GM13977 (cell line): Measurements from ENCODE around the gene ULK1.

Experiments used
- DNase-seq: peaks from one replicate; pipeline ENCODE4 v3.0.0; 2012; ENCODE audit warnings: low spot score
- in situ Hi-C: fragments of 300-500 bp; cut with MboI; formaldehyde crosslinking; loops from one replicate; pipeline ENCODE4 v1.12.0; 2022; ENCODE audit warnings: low sequenced_read_pairs, low pct_unique_long_range_greater_than_20kb, mixed read lengths, inconsistent platforms; ENCODE audit not compliant: unreplicated experiment
- TF ChIP-seq, protein P1 (sequence below): IDR thresholded peaks from 2 replicates; pipeline ENCODE4 v1.5.1; 2012; ENCODE audit warnings: mild to moderate bottlenecking, control low read depth; ENCODE audit not compliant: insufficient read depth; ENCODE audit errors: extremely low read depth, missing control alignments

Gene ULK1

DNA sequence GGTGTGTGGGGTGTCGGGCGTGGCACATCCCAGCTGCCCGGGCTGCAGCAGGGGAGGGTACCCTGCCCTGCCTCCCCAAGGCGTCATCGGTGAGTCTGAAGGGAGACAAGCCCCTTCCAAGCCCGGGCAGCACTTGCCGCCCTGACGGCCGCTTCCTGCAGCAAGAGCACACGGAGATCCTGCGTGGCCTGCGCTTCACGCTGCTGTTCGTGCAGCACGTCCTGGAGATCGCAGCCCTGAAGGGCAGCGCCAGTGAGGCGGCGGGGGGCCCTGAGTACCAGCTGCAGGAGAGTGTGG is 24.6 kb downstream of the ULK1 start:
- in situ Hi-C loops, result no loop called here
- TF ChIP-seq, protein P1, sequence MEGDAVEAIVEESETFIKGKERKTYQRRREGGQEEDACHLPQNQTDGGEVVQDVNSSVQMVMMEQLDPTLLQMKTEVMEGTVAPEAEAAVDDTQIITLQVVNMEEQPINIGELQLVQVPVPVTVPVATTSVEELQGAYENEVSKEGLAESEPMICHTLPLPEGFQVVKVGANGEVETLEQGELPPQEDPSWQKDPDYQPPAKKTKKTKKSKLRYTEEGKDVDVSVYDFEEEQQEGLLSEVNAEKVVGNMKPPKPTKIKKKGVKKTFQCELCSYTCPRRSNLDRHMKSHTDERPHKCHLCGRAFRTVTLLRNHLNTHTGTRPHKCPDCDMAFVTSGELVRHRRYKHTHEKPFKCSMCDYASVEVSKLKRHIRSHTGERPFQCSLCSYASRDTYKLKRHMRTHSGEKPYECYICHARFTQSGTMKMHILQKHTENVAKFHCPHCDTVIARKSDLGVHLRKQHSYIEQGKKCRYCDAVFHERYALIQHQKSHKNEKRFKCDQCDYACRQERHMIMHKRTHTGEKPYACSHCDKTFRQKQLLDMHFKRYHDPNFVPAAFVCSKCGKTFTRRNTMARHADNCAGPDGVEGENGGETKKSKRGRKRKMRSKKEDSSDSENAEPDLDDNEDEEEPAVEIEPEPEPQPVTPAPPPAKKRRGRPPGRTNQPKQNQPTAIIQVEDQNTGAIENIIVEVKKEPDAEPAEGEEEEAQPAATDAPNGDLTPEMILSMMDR, result no peak

DNA sequence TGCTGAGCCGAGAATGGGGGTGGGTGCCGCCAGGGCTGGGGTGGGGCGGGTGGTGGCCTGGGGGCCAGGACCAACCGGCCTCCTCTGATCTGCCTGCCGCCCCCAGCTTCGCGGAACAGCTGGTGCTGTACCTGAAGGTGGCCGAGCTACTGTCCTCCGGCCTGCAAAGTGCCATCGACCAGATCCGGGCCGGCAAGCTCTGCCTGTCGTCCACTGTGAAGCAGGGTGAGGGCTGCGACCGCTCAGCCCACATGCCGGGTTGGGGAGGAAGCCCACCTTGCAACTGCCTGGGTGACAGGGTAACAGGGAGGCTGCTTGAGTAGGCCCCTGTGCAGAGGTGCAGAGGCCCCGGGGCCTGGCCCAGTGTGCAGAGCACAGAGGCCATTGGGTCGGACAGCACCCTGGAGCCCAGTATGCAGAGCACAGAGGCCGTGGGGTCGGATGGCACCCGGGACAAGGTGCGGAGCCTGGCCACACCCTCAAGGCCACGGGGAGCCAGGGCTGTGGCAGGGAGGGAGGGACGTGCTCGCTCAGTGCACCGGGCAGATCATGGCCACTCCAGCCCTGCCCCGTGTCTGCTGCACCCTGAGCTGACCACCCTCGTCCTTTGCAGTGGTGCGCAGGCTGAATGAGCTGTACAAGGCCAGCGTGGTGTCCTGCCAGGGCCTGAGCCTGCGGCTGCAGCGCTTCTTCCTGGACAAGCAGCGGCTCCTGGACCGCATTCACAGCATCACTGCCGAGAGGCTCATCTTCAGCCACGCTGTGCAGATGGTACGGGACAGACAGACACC is 25.1 kb downstream of the ULK1 start:
- in situ Hi-C loops, result no loop called here
- peak; percentile 32 for DNase-seq
- TF ChIP-seq, protein P1, result no peak

More for the DNA sequence above, 24.6 kb downstream of the ULK1 start:
- DNase-seq, result no peak

DNA sequence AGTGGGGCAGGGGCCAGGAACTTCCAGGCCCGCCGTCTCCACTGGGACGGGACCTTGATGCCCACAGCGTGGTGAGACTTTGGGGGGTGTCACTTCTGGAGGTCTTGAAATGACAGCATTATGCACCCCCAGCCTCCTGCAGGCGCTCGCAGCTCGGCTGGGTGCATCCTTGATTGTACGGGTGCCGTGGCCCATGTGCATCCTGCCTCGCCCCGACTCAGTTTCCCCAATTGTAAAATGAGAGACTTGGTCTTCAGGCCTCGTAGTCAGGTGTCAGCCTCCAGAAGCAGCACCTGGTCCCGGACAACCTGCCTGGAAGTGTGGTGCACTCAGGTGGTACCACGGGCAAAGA is 25.7 kb downstream of the ULK1 start:
- no peak for DNase-seq
- in situ Hi-C loops, result no loop called here
- TF ChIP-seq, protein P1, result no peak

DNA sequence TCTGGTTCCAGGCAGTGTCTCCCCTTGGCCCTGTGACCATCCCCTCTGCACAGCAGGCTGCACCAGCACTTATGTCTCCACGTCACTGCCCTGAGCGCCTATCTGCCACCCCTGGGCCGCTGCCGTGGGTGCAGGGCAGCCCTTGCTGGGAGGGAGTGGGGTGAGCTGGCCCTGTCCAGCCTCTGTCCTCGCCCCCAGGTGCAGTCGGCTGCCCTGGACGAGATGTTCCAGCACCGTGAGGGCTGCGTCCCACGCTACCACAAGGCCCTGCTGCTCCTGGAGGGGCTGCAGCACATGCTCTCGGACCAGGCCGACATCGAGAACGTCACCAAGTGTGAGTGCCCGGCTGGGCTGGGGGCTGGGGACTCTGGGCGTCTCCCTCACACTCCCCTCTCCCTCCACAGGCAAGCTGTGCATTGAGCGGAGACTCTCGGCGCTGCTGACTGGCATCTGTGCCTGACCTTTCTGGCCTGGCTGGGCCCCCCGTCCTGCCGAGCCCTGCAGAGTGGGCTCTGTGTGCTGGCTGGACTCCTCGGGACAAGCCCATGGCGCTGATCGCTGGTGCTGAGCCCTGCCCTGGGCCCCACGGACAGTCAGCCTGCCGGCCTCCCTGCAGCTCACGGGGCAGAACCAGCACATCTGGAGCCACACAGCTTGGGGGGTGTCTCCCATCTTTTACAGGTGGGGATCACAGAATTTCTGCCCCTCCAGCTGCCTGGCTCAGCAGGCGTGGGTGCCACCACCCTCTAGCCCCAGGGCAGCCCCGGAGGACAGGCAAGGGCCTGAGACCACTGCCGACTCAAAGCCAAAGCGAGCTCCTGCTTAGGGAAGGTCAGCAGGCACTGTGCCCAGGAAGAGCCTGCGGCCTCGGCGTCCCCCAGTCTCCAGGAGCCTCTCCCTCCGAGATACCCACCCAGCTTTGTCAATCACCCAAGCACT is 26.7 kb downstream of the ULK1 start:
- TF ChIP-seq, protein P1, result no peak
- in situ Hi-C loops, result no loop called here

DNA sequence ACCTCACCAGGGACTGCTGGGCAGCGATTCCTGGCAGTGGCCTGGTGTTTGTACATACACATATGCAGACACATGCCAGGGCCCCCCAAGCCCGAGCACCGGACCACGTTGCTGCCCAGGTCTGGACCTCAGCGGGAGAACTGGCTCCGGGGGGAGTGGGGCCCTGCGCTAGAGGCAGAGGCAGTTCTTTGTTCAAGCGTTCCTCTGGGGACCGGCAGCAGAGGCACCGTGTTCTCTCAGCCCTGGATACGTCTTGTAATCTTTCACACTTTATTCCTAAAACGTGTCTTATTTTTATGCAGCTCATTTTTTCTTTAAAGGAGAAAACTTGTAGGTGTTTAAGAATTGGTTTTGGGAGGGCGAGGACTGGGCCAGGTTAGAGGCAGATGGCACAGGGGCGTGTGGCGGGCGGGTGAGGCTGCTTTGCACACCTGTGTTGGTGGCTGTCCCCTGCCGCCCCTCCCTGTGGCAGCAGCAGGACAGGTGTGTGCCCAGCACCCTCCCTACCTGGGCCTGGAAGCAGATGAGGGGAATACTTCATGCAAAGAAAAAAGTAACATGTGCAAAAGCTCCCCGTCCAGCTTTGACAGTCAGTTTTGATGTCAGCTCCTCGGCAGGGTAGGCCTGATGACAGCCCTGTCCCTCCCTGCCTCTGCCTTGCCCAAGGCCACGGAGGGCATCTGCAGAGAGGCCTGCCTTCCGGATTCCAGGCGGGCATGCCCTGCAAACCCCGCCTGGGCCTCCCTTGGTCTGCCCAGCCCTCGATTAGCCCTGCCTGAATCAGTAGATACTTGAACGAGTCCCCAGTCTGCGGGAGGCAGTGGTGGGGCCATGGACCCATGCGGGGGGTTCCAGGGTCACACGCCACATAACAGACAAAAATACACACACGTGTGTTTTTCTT is 27.7 kb downstream of the ULK1 start:
- in situ Hi-C loops, result no loop called here
- TF ChIP-seq, protein P1, result no peak
- no peak for DNase-seq

More for the DNA sequence above, 26.7 kb downstream of the ULK1 start:
- DNase-seq, result no peak

DNA sequence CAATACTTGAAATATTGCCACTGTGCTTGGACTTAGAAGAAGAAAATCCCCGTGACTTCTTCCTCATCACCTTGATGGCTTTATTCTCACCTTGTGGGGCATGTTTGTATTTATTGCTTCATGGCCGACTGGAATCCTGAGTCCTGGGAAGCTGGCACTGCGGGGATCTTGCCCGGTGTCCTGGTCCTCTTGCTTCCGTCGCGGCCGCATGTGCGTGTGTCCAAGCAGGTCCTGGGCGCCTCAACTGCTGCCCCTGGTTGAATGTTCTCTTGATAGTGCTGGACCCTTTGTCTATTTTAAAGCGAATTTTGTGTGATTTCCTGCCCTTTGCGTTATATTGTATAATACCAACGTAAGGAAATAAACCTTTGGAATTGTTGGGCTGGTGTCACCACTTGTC is 28.4 kb downstream of the ULK1 start:
- TF ChIP-seq, protein P1, result no peak
- no peak for DNase-seq
- in situ Hi-C loops, result no loop called here
